ENCODE results near the gene RCN2. TPM values are rescaled to one million over a fixed set of nuclear protein-coding genes. Genes with fewer than 3 reads are reported as not detected.

RCN2 gene
- total and polyA plus RNA-seq, 2 experiments from 2014 or later, result 170 to 327 TPM

DNA sequence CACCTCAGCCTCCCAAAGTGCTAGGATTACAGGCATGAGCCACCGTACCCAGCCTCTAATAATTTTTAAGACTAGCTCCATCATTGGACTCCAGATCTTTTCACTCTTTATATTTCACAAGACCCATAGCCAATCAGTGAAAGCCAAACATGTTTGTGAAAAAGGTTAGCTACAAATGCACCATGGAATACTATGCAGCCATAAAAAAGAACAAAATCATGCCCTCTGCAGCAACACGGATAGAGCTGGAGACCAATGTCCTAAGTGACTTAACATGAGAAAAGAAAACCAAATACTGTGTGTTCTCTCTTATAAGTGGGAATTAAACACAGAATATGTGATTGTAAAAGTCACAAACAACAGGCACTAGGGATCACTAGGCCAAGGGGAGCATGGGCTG is 29.6 kb upstream of the RCN2 start (continued):
- TF ChIP-seq, protein P1, sequence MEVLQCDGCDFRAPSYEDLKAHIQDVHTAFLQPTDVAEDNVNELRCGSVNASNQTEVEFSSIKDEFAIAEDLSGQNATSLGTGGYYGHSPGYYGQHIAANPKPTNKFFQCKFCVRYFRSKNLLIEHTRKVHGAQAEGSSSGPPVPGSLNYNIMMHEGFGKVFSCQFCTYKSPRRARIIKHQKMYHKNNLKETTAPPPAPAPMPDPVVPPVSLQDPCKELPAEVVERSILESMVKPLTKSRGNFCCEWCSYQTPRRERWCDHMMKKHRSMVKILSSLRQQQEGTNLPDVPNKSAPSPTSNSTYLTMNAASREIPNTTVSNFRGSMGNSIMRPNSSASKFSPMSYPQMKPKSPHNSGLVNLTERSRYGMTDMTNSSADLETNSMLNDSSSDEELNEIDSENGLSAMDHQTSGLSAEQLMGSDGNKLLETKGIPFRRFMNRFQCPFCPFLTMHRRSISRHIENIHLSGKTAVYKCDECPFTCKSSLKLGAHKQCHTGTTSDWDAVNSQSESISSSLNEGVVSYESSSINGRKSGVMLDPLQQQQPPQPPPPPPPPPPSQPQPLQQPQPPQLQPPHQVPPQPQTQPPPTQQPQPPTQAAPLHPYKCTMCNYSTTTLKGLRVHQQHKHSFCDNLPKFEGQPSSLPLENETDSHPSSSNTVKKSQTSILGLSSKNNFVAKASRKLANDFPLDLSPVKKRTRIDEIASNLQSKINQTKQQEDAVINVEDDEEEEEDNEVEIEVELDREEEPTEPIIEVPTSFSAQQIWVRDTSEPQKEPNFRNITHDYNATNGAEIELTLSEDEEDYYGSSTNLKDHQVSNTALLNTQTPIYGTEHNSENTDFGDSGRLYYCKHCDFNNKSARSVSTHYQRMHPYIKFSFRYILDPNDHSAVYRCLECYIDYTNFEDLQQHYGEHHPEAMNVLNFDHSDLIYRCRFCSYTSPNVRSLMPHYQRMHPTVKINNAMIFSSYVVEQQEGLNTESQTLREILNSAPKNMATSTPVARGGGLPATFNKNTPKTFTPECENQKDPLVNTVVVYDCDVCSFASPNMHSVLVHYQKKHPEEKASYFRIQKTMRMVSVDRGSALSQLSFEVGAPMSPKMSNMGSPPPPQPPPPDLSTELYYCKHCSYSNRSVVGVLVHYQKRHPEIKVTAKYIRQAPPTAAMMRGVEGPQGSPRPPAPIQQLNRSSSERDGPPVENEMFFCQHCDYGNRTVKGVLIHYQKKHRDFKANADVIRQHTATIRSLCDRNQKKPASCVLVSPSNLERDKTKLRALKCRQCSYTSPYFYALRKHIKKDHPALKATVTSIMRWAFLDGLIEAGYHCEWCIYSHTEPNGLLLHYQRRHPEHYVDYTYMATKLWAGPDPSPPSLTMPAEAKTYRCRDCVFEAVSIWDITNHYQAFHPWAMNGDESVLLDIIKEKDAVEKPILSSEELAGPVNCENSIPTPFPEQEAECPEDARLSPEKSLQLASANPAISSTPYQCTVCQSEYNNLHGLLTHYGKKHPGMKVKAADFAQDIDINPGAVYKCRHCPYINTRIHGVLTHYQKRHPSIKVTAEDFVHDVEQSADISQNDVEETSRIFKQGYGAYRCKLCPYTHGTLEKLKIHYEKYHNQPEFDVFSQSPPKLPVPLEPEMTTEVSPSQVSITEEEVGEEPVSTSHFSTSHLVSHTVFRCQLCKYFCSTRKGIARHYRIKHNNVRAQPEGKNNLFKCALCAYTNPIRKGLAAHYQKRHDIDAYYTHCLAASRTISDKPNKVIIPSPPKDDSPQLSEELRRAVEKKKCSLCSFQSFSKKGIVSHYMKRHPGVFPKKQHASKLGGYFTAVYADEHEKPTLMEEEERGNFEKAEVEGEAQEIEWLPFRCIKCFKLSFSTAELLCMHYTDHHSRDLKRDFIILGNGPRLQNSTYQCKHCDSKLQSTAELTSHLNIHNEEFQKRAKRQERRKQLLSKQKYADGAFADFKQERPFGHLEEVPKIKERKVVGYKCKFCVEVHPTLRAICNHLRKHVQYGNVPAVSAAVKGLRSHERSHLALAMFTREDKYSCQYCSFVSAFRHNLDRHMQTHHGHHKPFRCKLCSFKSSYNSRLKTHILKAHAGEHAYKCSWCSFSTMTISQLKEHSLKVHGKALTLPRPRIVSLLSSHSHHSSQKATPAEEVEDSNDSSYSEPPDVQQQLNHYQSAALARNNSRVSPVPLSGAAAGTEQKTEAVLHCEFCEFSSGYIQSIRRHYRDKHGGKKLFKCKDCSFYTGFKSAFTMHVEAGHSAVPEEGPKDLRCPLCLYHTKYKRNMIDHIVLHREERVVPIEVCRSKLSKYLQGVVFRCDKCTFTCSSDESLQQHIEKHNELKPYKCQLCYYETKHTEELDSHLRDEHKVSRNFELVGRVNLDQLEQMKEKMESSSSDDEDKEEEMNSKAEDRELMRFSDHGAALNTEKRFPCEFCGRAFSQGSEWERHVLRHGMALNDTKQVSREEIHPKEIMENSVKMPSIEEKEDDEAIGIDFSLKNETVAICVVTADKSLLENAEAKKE (CRISPR knock-in tag; IDR thresholded peaks at IDR 0.05), result no peak
- TF ChIP-seq JUNB (IDR thresholded peaks at IDR 0.05; ENCODE audit: unreplicated experiment) (no peak), NANOG (IDR thresholded peaks at IDR 0.05; ENCODE audit: borderline replicate concordance) (no peak), ZNF331 (CRISPR knock-in tag; IDR thresholded peaks at IDR 0.05; ENCODE audit: low read depth) (no peak), STAT1 (IDR thresholded peaks at IDR 0.05; ENCODE audit: unreplicated experiment) (no peak), EZH2phosphoT487 (IDR thresholded peaks at IDR 0.05; ENCODE audit: unreplicated experiment) (no peak), EZH2 (IDR thresholded peaks at IDR 0.05; ENCODE audit: low read depth, unreplicated experiment) (no peak), POLR2AphosphoS5 (IDR thresholded peaks at IDR 0.05; ENCODE audit: low read depth) (no peak), CREB1 (CRISPR knock-in tag; IDR thresholded peaks at IDR 0.05; ENCODE audit: low read depth) (no peak), ZNF114 (CRISPR knock-in tag; IDR thresholded peaks at IDR 0.05) (no peak)
- TF ChIP-seq, protein P2, sequence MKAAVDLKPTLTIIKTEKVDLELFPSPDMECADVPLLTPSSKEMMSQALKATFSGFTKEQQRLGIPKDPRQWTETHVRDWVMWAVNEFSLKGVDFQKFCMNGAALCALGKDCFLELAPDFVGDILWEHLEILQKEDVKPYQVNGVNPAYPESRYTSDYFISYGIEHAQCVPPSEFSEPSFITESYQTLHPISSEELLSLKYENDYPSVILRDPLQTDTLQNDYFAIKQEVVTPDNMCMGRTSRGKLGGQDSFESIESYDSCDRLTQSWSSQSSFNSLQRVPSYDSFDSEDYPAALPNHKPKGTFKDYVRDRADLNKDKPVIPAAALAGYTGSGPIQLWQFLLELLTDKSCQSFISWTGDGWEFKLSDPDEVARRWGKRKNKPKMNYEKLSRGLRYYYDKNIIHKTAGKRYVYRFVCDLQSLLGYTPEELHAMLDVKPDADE (IDR thresholded peaks at IDR 0.05), result no peak
- TF ChIP-seq, protein P3, sequence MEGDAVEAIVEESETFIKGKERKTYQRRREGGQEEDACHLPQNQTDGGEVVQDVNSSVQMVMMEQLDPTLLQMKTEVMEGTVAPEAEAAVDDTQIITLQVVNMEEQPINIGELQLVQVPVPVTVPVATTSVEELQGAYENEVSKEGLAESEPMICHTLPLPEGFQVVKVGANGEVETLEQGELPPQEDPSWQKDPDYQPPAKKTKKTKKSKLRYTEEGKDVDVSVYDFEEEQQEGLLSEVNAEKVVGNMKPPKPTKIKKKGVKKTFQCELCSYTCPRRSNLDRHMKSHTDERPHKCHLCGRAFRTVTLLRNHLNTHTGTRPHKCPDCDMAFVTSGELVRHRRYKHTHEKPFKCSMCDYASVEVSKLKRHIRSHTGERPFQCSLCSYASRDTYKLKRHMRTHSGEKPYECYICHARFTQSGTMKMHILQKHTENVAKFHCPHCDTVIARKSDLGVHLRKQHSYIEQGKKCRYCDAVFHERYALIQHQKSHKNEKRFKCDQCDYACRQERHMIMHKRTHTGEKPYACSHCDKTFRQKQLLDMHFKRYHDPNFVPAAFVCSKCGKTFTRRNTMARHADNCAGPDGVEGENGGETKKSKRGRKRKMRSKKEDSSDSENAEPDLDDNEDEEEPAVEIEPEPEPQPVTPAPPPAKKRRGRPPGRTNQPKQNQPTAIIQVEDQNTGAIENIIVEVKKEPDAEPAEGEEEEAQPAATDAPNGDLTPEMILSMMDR (conservative IDR thresholded peaks at IDR 0.05; ENCODE audit: low read depth in 2 of 2), result no peak
